ENCODE data around the gene DIDO1. TPM values are rescaled to one million over a fixed set of nuclear protein-coding genes. Genes with fewer than 3 reads are reported as not detected.

Gene DIDO1
- total and polyA plus RNA-seq, 2 of the 13 experiments (the other 11 are each of a cell fraction or from before 2014, with no cell fraction given): 75.0 to 75.1 TPM

- no peak for TF ChIP-seq ZBTB33 (CRISPR knock-in tag; IDR thresholded peaks at IDR 0.05)
- TF ChIP-seq NCOA2 (CRISPR knock-in tag; IDR thresholded peaks at IDR 0.05): peak; percentile 80
- no peak for TF ChIP-seq ARHGAP35 (CRISPR knock-in tag; IDR thresholded peaks at IDR 0.05; ENCODE audit: borderline replicate concordance)
- TF ChIP-seq STAG1 (CRISPR knock-in tag; IDR thresholded peaks at IDR 0.05): no peak
- no peak for TF ChIP-seq KAT7 (CRISPR knock-in tag; IDR thresholded peaks at IDR 0.05; ENCODE audit: borderline replicate concordance)
- no peak for TF ChIP-seq EHMT2 (IDR thresholded peaks at IDR 0.05; ENCODE audit: borderline replicate concordance, low read depth, low read length)
- peak; percentile 65; the same call in 1 of the 2 replicates for TF ChIP-seq HMG20A (CRISPR knock-in tag; IDR thresholded peaks at IDR 0.05; ENCODE audit: borderline replicate concordance)
- TF ChIP-seq ZNF589 (CRISPR knock-in tag; conservative IDR thresholded peaks at IDR 0.05): no peak
- no peak for TF ChIP-seq ZNF33A (CRISPR knock-in tag; IDR thresholded peaks at IDR 0.05; ENCODE audit: borderline replicate concordance)
- no peak for TF ChIP-seq GLI4 (CRISPR knock-in tag; IDR thresholded peaks at IDR 0.05; ENCODE audit: borderline replicate concordance)
- TF ChIP-seq KDM4B (CRISPR knock-in tag; IDR thresholded peaks at IDR 0.05): 0 out of 2 replicates have a peak, but pooled peaks have one; percentile 4
- no peak for TF ChIP-seq ZFP37 (CRISPR knock-in tag; IDR thresholded peaks at IDR 0.05; ENCODE audit: borderline replicate concordance)
- peak; percentile 74 for TF ChIP-seq ZFX (CRISPR knock-in tag; IDR thresholded peaks at IDR 0.05; ENCODE audit: low read depth)
- TF ChIP-seq, protein P1, sequence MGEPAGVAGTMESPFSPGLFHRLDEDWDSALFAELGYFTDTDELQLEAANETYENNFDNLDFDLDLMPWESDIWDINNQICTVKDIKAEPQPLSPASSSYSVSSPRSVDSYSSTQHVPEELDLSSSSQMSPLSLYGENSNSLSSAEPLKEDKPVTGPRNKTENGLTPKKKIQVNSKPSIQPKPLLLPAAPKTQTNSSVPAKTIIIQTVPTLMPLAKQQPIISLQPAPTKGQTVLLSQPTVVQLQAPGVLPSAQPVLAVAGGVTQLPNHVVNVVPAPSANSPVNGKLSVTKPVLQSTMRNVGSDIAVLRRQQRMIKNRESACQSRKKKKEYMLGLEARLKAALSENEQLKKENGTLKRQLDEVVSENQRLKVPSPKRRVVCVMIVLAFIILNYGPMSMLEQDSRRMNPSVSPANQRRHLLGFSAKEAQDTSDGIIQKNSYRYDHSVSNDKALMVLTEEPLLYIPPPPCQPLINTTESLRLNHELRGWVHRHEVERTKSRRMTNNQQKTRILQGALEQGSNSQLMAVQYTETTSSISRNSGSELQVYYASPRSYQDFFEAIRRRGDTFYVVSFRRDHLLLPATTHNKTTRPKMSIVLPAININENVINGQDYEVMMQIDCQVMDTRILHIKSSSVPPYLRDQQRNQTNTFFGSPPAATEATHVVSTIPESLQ (CRISPR knock-in tag; conservative IDR thresholded peaks at IDR 0.05): 0 out of 2 replicates have a peak, but pooled peaks have one; percentile 47
- TF ChIP-seq, protein P2, sequence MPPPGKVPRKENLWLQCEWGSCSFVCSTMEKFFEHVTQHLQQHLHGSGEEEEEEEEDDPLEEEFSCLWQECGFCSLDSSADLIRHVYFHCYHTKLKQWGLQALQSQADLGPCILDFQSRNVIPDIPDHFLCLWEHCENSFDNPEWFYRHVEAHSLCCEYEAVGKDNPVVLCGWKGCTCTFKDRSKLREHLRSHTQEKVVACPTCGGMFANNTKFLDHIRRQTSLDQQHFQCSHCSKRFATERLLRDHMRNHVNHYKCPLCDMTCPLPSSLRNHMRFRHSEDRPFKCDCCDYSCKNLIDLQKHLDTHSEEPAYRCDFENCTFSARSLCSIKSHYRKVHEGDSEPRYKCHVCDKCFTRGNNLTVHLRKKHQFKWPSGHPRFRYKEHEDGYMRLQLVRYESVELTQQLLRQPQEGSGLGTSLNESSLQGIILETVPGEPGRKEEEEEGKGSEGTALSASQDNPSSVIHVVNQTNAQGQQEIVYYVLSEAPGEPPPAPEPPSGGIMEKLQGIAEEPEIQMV (CRISPR knock-in tag; IDR thresholded peaks at IDR 0.05; ENCODE audit: low read depth): no peak
- TF ChIP-seq HNRNPL (IDR thresholded peaks at IDR 0.05; ENCODE audit: low read depth, low read length): no peak
- TF ChIP-seq ZNF282 (IDR thresholded peaks at IDR 0.05; ENCODE audit: partially characterized antibody): no peak
- peak; percentile 72; the same call in 1 of the 2 replicates for TF ChIP-seq KLF6 (CRISPR knock-in tag; IDR thresholded peaks at IDR 0.05)
- no peak for TF ChIP-seq RFX5 (IDR thresholded peaks at IDR 0.05; ENCODE audit: low read depth, low read length)
- TF ChIP-seq MAF1 (CRISPR knock-in tag; IDR thresholded peaks at IDR 0.05; ENCODE audit: borderline replicate concordance): no peak
- no peak for TF ChIP-seq ZNF749 (CRISPR knock-in tag; IDR thresholded peaks at IDR 0.05; ENCODE audit: borderline replicate concordance)
- no peak for TF ChIP-seq CENPT (CRISPR knock-in tag; IDR thresholded peaks at IDR 0.05; ENCODE audit: low read depth)
- no peak for TF ChIP-seq RFXANK (CRISPR knock-in tag; IDR thresholded peaks at IDR 0.05)
- TF ChIP-seq AKAP8 (CRISPR knock-in tag; IDR thresholded peaks at IDR 0.05): 0 out of 2 replicates have a peak, but pooled peaks have one; percentile 4
- TF ChIP-seq SMYD3 (CRISPR knock-in tag; IDR thresholded peaks at IDR 0.05): peak; percentile 61; the same call in 1 of the 2 replicates
- TF ChIP-seq ZSCAN31 (CRISPR knock-in tag; IDR thresholded peaks at IDR 0.05; ENCODE audit: low read depth): no peak
- peak; percentile 84 for TF ChIP-seq BCL6 (CRISPR knock-in tag; IDR thresholded peaks at IDR 0.05)
Measured at GRCh38 chr20:62923669-62924441, 2.5 kb downstream of the DIDO1 start (continued).

Data from HepG2 (cell line).